HEK293 (cell line): ENCODE results near the gene CACNA1D.

ENCODE experiments used
- CTCF ChIP-seq: fragments of 450-650 bp; formaldehyde crosslinking; IDR thresholded peaks from 2 replicates; pipeline ENCODE4 v1.5.1; 2016; ENCODE audit warnings: missing biosample characterization, missing genetic modification characterization
- EGR2 ChIP-seq: fragments of 450-650 bp; formaldehyde crosslinking; IDR thresholded peaks from 2 replicates; pipeline ENCODE4 v1.5.1; 2016; ENCODE audit warnings: low read depth, missing biosample characterization, missing genetic modification characterization
- GLIS2 ChIP-seq: fragments of 450-650 bp; formaldehyde crosslinking; IDR thresholded peaks from 2 replicates; pipeline ENCODE4 v1.5.1; 2016; ENCODE audit warnings: missing biosample characterization, missing genetic modification characterization
- PBX3 ChIP-seq: sonication (generic); formaldehyde crosslinking; IDR thresholded peaks from 2 replicates; pipeline ENCODE4 v1.8.1; 2022; ENCODE audit warnings: mild to moderate bottlenecking, moderate library complexity, missing genetic modification reagents
- REPIN1 ChIP-seq: fragments of 450-650 bp; formaldehyde crosslinking; IDR thresholded peaks from 2 replicates; pipeline ENCODE4 v1.5.1; 2017; ENCODE audit warnings: missing biosample characterization, missing genetic modification characterization, low read depth
- ZBTB20 ChIP-seq: fragments of 450-650 bp; formaldehyde crosslinking; IDR thresholded peaks from 2 replicates; pipeline ENCODE4 v1.5.1; 2016; ENCODE audit warnings: missing biosample characterization, missing genetic modification characterization
- ZBTB8A ChIP-seq: fragments of 450-650 bp; formaldehyde crosslinking; IDR thresholded peaks from 2 replicates; pipeline ENCODE4 v1.5.1; 2016; ENCODE audit warnings: missing biosample characterization, missing genetic modification characterization
- ZFP37 ChIP-seq: fragments of 450-650 bp; formaldehyde crosslinking; IDR thresholded peaks from 2 replicates; pipeline ENCODE4 v1.5.1; 2016; ENCODE audit warnings: missing biosample characterization, missing genetic modification characterization
- ZNF112 ChIP-seq: fragments of 450-650 bp; formaldehyde crosslinking; IDR thresholded peaks from 2 replicates; pipeline ENCODE4 v1.5.0; 2017; ENCODE audit warnings: missing biosample characterization, missing genetic modification characterization
- ZNF140 ChIP-seq: fragments of 450-650 bp; formaldehyde crosslinking; IDR thresholded peaks from 2 replicates; pipeline ENCODE4 v1.5.1; 2016; ENCODE audit warnings: missing biosample characterization, missing genetic modification characterization
- ZNF274 ChIP-seq, 2 experiments: fragments of 200-500 bp in 1 of 2; fragments of 450-650 bp in 1 of 2; sonication (Bioruptor generic) in 1 of 2; formaldehyde crosslinking in 1 of 2; IDR thresholded peaks; 2 replicates each; pipeline versions ENCODE4 v1.5.1 to v1.6.1; 2014 to 2016; ENCODE audit warnings: borderline replicate concordance in 1 of 2, inconsistent platforms in 1 of 2, low read length in 1 of 2, missing biosample characterization in 1 of 2, missing genetic modification characterization in 1 of 2
- ZNF335 ChIP-seq: fragments of 450-650 bp; formaldehyde crosslinking; conservative IDR thresholded peaks from 2 replicates; pipeline ENCODE4 v1.5.1; 2016; ENCODE audit warnings: missing biosample characterization, missing genetic modification characterization
- ZNF513 ChIP-seq: fragments of 450-650 bp; IDR thresholded peaks from 2 replicates; pipeline ENCODE4 v1.5.1; 2018; ENCODE audit warnings: missing biosample characterization, missing genetic modification characterization
- ZNF777 ChIP-seq: fragments of 450-650 bp; formaldehyde crosslinking; IDR thresholded peaks from 2 replicates; pipeline ENCODE4 v1.5.1; 2017; ENCODE audit warnings: missing biosample characterization, missing genetic modification characterization, borderline replicate concordance

GRCh38 chr3:53496392-53496670, 1.9 kb downstream of the CACNA1D start:
- TF ChIP-seq CTCF (no peak), ZFP37 (tag by site-specific recombination) (no peak), REPIN1 (tag by site-specific recombination) (no peak), ZNF335 (tag by site-specific recombination) (no peak), PBX3 (no peak), ZNF777 (tag by site-specific recombination) (no peak), ZNF140 (no peak), EGR2 (tag by site-specific recombination) (no peak), ZNF274 (IDR thresholded peaks at IDR 0.05; ENCODE audit: low read length) (no peak), ZNF274 (tag by site-specific recombination; IDR thresholded peaks at IDR 0.05; ENCODE audit: borderline replicate concordance) (no peak), ZBTB20 (no peak), GLIS2 (tag by site-specific recombination) (no peak), ZNF112 (tag by site-specific recombination) (no peak), ZNF513 (tag by site-specific recombination) (no peak), ZBTB8A (no peak)
